Stimulated activated naive CD4-positive, alpha-beta T cell (primary cell): ENCODE results near the gene TEKTIP1.
A peak's percentile ranks its signal among the peaks of the same experiment; 100 is the strongest.

Source experiments
- DNase-seq, 6 experiments: peaks; one replicate each; lab custom pipeline; 2025; lab: John Stamatoyannopoulos, UW

TEKTIP1 gene

DNA sequence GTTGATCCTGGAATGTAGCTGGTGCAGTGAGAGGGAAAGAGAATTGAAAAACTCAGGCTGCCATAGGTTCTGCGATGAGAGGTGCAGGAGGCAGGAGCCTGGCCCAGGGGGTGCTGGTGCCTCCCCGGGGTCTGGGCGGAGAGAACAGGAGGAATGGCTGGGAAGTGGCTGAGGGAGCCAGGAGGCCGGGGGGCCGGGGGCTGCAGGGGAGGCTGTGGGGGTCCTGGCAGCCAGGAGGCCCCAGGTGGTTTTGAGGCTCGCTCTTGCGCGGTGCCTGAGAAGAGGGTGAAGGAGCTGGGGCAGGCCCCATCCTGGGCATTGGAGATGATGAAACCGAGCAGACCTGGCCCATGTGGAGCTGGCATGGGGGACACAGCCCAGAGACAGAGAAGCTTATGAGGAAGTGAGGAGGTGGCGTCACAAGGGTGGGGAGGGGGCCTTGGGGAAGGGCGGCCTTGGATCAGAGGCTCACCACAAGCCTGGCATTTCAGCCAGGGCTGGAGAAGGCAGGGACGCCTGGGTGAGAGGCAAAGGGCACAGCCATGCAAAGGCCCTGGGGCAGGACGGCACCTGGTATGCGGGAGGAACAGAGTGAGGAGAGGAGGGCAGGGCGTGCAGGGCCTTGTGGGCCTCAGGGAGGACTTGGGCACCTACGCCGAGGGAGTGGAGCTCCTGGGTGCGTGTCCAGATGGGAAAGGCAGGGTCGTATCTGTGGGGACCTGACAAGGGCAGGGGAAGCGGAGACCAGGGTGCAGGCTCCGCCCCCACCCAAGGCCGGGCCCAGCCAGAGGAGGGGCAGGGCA is 1.3 kb upstream of the TEKTIP1 start:
- no peak for DNase-seq

DNA sequence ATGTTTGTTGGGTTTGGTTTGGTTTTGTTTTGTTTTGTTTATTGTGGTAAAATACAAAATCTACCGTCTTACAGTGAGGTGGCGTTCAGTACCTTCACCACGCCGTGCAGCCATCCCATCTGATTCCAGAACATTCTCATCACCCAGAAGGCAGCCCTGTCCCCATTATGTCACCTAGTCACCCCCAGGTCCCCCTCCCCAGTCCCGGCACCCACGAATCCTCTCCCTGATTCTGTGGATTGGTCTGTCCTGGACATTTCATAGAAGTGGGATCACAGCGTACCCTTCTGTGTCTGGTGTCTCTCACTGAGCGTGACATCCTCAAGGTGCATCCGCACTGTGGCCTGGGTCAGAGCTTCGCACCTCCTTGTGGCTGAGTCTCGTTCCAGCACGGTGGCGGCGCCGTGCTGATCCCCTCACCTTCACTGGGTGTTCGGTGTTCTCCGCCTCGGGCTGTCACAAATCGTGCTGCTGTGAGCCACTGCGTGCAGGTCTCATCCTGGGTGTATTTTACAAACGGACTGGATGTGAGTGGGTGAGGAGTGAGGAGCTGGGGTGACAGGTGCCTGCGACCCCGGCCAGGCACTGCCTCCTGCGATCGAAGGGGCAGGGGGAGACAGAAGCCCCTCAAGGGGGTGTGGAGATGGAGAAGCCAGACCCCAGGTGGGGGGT is 580 bp upstream of the TEKTIP1 start:
- DNase-seq = no peak

DNA sequence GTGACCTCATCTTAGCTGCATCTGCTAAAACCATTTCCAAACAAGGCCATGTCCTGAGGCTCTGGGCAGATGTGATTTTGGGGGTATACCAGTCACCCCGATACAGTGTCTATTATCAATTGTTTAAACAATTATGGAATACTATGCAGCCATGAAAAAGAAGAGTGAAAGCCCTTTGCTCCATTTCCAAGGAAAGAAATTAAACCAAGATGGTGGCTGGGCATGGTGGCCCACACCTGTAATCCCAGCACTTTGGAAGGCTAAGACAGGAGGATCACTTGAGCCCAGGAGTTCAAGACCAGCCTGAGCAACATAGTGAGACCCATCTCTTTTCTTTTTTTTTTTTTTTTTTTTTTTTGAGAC is 763 bp downstream of the TEKTIP1 start:
- no peak for DNase-seq

DNA sequence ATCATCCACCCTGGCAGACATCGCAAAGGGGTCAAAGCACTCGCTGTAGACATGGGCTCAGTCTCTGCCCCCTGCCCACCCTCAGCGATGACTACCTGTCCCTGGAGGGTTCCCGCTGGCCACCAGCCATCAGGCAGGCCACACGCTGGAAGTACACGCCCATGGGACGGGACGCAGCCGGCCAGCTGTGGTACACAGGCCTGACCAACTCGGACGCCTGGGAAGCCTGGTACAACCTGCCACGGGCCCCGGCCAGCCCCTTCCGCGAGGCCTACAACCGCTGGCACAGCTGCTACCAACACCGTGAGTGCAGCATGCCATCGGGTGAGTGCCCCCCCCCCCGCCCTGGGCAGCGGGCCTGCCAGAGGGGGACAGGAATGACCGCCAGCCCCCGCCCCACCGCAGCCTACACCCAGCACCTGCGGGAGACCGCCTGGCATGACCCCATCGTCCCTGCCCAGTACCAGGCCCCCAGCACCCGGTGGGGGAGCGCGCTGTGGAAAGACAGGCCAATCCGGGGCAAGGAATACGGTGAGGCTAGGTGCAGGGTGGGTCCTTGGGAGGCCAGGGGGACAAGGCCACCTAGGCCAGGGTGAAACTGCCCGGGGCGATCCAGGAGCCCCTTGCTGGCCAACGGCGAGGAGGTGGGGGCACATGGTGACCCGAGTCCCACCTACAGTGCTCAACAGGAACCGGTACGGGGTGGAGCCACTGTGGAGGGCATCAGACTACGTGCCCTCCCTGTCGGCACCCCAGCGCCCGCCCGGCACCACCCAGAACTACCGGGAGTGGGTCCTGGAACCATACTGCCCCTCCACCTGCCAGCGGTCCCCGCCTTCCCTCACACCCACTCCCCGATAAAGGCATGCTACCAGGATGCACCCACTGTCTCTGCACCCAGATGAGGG is 4.4 kb downstream of the TEKTIP1 start:
- no peak for DNase-seq

DNA sequence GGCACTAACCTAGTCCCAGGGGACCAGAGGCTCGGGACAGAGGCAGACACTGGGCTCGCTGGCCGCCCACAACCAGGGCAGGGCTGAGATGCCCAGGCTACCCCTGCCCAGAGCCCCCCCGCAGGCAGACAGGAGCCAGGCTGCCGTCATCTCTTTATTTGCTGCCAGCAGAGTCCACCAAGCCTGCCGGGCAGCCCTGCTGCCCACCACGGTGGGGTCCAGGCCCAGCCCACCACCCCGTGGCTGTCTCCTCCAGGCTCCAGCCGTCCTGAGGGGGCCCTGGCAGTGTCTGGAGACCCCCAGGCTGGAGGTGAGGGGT is 5.0 kb downstream of the TEKTIP1 start:
- no peak for DNase-seq

DNA sequence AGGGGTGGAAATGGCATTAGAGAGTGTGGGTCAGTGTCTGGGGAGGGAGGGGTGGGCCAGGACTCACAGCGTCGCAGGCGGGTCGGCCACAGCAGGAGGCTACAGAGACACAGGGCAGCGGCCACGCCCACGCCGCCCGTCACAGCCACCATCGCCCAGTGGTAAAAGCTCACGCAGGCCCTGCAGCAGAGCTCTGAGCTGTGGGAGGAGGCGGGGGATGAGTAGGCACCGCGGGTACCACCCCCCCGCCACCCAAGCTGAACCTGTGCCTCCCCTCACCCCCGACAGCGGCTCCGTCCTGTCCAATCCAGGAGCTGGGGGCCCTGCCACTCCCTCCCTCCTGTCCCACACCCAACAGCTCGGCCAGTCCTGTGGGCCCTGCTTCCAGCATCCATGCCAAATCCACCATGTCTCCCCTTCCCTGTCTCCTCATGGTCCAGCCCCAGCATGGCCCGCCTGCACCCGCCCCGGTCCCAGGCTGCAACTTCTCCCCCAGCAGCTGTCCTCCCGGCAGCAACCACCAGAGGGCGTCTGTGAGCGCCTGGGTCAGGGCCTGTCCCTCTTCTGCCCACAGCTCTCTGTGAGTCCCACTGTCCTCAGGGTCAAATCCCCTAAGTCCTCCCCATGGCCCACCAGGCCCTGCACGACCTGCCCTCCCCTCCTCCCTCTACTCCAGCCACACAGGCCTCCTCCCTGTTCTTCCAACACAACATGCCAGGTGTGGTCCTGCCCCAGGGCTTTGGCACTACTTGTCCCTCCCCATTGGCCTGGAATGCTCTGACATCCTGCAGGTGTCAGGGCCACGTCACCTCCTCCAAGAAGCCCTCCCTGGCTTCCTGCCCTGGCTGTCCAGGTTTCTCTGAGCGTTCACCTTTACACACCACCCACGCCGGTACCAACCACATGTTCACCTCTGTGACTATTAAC is 6.0 kb downstream of the TEKTIP1 start:
- DNase-seq = peak; percentile 38 to 82 (median 72)

DNA sequence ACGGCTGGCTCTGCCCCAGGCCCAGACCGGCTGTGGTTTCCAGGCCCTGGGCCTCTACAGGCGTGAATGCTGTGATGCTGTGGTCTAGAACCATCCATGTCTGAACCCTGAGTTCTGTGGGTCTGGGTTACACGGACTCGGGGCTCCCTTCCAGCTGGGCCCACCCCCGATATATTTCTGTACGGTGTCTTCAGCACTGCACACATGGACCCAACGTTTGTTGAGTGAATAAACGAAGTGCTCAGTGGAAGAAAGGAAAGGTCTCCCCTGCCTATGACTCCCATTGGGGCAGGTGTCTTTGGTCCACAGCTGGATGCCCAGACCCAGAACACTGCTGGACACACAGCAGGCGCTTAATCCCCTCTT is 6.7 kb downstream of the TEKTIP1 start:
- DNase-seq = no peak

DNA sequence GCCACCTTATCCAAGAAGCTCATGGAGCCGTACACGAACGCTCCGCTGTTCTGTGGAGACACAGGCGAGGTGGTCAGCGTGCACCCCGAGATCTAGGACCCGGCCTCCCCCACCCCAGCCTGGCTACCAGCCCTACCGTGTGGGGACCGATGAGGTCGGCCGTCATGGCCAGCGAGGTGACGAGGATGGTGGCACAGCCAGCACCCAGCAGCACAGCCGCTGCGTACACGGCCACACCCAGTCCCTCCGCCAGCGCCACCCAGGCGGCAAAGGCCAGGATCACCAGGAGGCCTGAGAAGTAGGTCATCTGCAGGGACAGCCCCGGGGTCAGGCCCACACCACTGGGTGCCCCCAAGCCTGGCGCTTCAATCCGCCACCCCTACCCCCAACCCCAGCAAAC is 7.1 kb downstream of the TEKTIP1 start:
- no peak for DNase-seq

DNA sequence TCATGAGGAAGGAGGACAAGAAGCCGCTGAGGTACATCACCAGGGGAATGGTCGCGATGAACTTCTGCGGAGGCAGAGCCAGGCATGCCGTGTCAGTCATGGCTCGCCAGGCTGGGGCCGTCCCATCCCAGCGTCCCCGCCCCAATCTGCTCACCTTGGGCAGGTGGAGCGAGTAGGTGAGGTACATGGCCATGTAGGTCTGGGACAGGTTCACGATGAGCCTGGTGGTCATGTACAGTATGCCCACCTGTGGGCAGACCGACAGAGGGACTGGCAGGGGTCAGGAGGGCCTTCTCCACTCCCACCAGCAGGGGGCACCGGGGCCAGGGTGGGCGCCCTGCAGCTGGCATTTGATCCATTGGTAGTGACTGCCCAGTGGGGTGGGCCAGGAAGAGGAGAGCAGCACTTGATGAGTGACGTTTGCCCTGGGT is 8.3 kb downstream of the TEKTIP1 start:
- peak in 2 of 6 experiments; percentile 12 for DNase-seq

DNA sequence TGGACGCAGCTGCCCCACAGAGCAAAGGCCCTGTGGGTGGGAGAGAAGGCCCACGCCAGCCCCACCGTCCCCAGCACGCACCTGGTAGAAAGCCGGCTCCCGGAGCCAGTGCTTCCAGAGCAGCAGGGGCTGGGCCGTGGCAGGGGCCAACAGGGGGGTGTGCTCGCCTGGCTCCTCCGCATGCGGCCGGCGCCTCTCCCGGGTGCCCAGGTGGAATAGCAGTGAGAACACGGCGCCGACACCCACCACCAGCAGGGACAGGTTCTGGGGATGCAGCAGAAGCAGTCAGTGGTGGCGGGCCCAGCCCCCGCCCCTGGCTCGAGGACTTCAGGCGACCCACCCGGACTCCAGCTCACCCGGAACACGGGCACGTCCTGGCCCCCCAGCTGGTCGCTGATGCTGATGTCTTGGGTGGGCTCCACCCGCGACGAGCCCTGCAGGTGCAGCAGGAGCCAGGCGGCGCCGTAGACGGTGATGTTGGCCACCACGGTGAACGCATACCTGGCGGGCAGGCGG is 8.9 kb downstream of the TEKTIP1 start:
- DNase-seq = no peak

DNA sequence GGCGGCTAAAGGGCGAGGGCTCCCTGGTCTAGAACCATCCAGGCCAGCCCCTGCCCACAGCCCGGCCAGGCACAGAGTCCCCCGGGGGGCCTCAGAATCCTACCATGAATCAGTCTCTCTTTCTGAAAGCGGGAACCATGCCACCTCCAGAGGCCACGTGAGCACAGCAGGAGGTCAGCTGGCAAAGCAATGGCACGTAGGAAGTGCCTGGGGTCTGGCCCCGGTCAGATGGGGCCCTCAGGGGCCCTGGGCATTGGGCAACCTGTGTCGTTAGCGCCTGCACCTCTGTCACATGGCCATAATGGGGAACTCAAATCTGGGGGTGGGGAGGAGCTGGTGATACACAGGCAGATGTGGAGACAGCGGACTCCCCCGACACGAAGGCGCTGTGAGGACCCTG is 9.6 kb downstream of the TEKTIP1 start:
- no peak for DNase-seq

DNA sequence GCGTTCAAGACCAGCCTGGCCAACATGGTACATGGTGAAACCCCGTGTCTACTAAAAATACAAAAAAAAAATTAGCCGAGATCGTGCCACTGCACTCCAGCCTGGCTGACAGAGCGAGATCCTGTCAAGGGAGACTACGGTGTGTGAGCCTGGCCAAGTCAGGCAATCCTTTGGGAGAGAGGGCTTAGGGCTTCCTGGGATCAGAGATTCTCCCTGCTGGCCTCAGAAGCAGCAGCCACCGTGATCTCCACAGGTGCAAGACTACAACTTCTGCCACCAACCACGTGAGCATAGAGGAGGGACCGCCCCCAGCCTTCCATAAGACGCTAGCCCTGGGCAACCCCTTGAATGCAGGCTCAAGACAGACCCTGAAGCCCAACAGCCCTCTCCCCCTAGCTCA is 10.8 kb downstream of the TEKTIP1 start:
- DNase-seq = no peak

DNA sequence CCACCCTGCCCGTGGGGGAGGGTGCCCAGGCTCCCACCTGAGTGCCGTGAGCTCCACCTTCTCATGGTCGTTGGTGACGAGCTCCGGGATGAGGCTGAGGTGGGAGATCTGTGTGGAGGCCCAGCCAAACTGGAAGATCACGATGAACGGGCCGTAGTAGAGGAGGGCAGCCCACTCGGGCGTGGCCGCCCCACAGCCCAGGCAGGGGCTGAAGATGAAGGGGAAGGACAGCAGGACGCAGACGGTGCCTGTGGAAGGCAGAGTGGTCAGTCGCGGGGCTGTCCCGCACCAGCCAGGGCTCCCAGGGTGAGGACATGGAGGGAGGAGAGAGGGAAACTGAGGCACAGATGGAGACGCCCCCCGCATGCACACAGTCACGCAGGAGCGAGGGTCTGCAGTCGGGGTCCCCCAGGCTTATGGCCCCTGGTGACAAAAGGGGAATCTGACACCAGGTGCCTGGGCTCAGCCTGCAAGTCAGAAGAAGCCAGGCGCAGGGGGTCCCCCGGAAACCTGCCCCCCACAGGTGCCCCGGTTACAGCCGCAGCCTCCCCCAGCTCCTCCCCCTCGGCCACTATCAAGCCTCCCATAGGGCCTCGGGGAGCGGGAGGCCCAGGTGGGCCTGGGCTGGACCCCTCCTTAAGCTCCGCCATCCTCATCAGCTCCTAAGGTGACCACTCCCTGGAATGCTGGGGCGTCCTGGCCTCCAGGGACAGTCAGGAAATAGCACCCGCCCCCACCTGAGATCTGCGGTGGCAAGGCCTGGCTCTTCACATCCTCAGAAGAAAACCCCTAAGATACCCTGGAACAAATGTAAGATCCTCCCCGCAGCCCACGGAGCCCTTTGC is 12.2 kb downstream of the TEKTIP1 start:
- DNase-seq = no peak

DNA sequence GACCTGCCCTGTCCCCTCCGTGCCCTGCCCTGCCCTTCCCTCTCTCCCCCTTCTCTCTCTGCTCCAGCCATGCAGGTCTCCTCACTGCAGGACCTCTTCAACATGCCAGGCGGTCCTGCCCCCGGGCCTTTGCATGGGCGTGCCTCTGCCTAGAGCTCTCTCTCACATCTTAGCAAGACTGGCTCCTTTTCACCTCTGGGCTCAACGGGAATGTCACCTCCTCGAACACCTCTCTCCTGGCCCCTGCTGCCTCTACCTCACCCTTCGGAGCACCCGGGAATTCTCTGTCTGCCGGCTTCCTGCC is 12.8 kb downstream of the TEKTIP1 start:
- no peak for DNase-seq

DNA sequence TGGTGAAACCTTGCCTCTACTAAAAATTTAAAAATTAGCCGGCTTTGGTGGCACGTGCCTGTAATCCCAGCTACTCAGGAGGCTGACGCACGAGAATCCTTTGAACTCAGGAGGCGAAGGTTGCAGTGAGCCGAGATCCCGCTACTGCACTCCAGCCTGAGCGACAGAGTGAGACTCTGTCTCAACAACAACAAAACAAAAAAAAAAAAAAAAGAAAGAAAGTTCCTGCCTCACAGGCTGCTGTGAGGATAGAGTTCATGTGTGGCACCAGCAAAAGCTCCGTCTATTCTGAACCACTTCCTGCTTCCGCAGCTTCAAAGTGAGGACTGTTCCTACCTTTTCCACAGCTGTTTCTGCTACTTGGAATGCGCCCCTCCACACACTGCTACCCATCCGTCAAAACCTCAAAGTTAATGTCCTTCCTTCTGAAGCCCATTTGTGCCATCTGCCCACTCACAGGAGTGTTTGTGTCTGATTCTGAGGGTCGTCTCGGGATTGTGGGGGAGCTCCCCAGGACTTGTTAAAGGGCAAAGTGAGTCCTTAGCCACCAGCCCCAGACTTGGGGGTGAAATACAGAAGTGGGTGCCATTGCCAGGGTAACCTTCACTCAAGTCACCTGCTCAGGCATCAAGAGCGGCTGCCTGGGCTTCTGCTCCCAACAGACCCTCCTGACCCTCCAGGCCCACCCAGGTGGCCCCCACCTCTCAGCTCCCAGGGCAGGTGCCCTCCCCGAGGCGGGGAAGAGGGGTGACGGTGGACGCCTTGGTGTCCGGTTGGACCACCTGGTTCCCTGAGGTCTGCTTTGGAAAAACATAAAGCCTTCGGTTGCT is 15.5 kb downstream of the TEKTIP1 start:
- peak; percentile 48 to 81 (median 69) for DNase-seq

DNA sequence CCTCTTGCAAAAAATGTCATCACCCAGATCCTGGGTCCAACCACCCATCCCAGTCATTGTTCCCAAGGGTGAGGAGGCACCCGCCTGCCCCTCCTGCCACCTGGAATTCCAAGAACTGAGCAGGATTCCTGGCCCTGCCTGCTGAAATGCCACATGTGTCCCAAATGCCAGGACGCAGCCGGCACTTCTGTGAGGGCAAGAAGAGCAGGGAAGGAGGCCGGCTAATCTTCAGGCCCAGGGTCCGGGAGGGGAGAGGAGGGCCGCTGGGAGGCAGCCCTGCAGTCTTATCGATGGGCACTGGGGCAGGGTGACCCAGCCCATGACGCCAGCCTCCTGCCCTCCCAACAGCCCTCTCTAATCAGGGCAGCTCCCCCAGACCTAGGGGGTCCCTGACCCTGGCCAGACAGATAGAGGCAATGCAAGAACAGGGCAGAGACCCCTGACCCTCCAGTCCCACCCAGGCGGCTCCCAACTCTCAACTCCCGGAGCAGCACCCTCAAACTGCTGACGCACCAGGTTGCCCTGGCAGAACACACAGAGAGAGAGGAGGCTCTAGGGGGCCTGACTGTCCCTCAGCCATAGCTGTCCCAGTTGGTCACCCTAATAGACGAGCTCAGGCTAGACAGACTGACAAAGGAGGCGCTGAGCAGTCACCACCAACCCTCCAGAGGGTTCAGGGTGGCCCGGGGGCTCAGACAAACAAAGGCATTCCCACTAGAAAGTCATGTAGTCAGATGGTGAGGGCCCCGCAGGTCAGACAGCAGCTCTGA is 16.9 kb downstream of the TEKTIP1 start:
- peak in 1 of 6 experiments; percentile 33 for DNase-seq

DNA sequence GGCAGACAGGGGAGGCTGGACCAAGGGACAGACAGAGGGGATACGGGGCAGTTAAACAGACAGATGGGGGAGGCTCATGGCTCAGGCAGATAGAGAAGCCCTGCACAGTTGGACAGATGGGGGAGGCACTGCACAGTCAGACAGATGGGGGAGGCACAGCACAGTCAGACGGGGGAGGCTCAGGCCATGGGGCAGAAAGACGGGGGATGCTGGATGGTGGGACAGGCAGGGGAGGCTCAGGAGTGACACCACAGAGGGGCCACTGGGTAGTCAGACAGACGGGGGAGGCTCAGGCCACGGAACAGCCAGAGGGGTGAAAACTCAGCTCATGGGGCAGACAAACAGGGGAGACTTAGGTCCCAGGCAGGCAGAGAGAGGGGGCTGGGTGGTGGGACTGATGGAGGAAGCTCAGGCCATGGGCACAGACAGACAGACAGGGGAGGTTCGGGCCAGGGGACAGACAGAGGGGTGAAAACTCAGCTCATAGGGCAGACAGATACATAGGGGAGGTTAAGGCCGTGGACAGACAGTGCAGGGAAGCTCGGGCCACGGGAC is 17.5 kb downstream of the TEKTIP1 start:
- no peak for DNase-seq

DNA sequence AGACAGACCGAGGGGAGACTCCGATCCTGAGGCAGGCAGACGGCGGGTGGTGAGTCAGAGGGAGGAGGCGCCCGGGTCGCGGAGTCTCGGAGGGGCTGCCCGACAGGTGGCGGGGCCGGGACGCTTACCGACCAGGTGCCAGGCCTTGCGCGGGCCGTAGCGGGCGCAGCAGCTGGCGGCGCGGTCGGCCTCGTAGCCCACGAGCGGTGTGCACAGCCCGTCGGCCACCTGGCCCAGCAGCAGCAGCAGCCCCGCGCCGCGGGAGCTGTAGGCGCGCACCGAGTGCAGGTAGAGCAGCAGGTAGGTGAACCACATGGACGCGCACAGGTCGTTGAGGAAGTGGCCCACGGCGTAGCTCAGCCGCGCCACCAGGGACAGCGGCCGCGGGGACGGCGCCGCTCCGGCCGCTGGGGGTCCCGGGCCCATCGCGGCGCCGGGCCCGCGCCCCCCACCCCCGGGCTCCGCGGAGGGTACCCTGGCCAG is 18.0 kb downstream of the TEKTIP1 start:
- peak in 5 of 6 experiments; percentile 51 to 72 (median 58) for DNase-seq
